Neural cell (in vitro differentiated cells): ENCODE results near the gene DHRS3. TPM values are rescaled to one million over a fixed set of nuclear protein-coding genes. Genes with fewer than 3 reads are reported as not detected.

Source experiments
- H2AFZ ChIP-seq: fragments of 200-600, 300-800 bp; sonication (generic), shearing (Covaris generic); 2 replicates; pipeline ENCODE4 v1.6.0; 2014; ENCODE audit warnings: low read depth, mild to moderate bottlenecking, antibody characterized with exemption, low read length, moderate library complexity
- H3F3A ChIP-seq: fragments of 200-600 bp; shearing (Covaris generic); 2 replicates; pipeline ENCODE4 v1.6.1; 2016; ENCODE audit warnings: mild to moderate bottlenecking, moderate library complexity, mixed read lengths, antibody characterized with exemption, low read length; ENCODE audit not compliant: insufficient read depth, poor library complexity, severe bottlenecking
- H3K27ac ChIP-seq: fragments of 200-600, 300-800 bp; sonication (generic), shearing (Covaris generic); 2 replicates; pipeline ENCODE4 v1.5.1; 2014; ENCODE audit warnings: mild to moderate bottlenecking, low read length, moderate library complexity
- H3K27me3 ChIP-seq: fragments of 300-800, 200-600 bp; sonication (generic), shearing (Covaris generic); 2 replicates; pipeline ENCODE4 v1.6.0; 2014; ENCODE audit warnings: mild to moderate bottlenecking, low read depth, low read length, moderate library complexity; ENCODE audit not compliant: insufficient read depth
- H3K36me3 ChIP-seq: fragments of 300-800, 200-600 bp; sonication (generic), shearing (Covaris generic); 2 replicates; pipeline ENCODE4 v1.5.1; 2014; ENCODE audit warnings: mild to moderate bottlenecking, antibody characterized with exemption, low read length, moderate library complexity; ENCODE audit not compliant: insufficient read depth
- H3K4me2 ChIP-seq: fragments of 300-800, 200-600 bp; sonication (generic), shearing (Covaris generic); 2 replicates; pipeline ENCODE4 v1.6.0; 2014; ENCODE audit warnings: mild to moderate bottlenecking, low read length
- H3K4me3 ChIP-seq: fragments of 300-800, 200-600 bp; sonication (generic), shearing (Covaris generic); 2 replicates; pipeline ENCODE4 v1.5.1; 2014; ENCODE audit warnings: mild to moderate bottlenecking, low read length, moderate library complexity
- H3K79me2 ChIP-seq: fragments of 200-600 bp; shearing (Covaris generic); replicated peaks from 2 replicates; pipeline ENCODE4 v1.6.0; 2014; ENCODE audit warnings: mild to moderate bottlenecking, low read length, moderate library complexity; ENCODE audit not compliant: insufficient read depth
- H3K9ac ChIP-seq: fragments of 300-800, 200-600 bp; sonication (generic), shearing (Covaris generic); 2 replicates; pipeline ENCODE4 v1.6.1; 2016; ENCODE audit warnings: mild to moderate bottlenecking, low read length, mixed read lengths
- H3K9me2 ChIP-seq: fragments of 200-600 bp; shearing (Covaris generic); 2 replicates; pipeline ENCODE4 v1.6.1; 2016; ENCODE audit warnings: mild to moderate bottlenecking, low read length, mixed read lengths; ENCODE audit not compliant: insufficient read depth
- H3K9me3 ChIP-seq: fragments of 200-600, 300-800 bp; sonication (generic), shearing (Covaris generic); 2 replicates; pipeline ENCODE4 v1.6.1; 2016; ENCODE audit warnings: mild to moderate bottlenecking, mixed run types, low read length, moderate library complexity, mixed read lengths
- H4K20me1 ChIP-seq: fragments of 200-600 bp; shearing (Covaris generic); 2 replicates; pipeline ENCODE4 v1.6.1; 2016; ENCODE audit warnings: mild to moderate bottlenecking, mixed run types; ENCODE audit not compliant: insufficient read depth
- EP300 ChIP-seq: fragments of 450-650 bp; conservative IDR thresholded peaks from 2 replicates; pipeline ENCODE4 v1.6.1; 2014; ENCODE audit warnings: antibody characterized with exemption, mild to moderate bottlenecking, moderate library complexity; ENCODE audit not compliant: poor library complexity, severe bottlenecking
- EZH2 ChIP-seq: fragments of 200-600, 300-800 bp; shearing (Covaris generic), sonication (generic); IDR thresholded peaks from 2 replicates; pipeline ENCODE4 v1.6.1; 2014; ENCODE audit warnings: antibody characterized with exemption, low read length, borderline replicate concordance, mild to moderate bottlenecking; ENCODE audit not compliant: insufficient read depth, poor library complexity, severe bottlenecking
- MXI1 ChIP-seq: fragments of 450-650 bp; conservative IDR thresholded peaks from 2 replicates; pipeline ENCODE4 v1.6.1; 2014; ENCODE audit warnings: antibody characterized with exemption, mild to moderate bottlenecking; ENCODE audit not compliant: poor library complexity, severe bottlenecking
- POLR2AphosphoS5 ChIP-seq: IDR thresholded peaks from 2 replicates; pipeline ENCODE4 v1.6.1; 2012
- RAD21 ChIP-seq: fragments of 450-650 bp; conservative IDR thresholded peaks from 2 replicates; pipeline ENCODE4 v1.6.1; 2014; ENCODE audit warnings: antibody characterized with exemption, mild to moderate bottlenecking, moderate library complexity
- SMC3 ChIP-seq: fragments of 450-650 bp; conservative IDR thresholded peaks from 2 replicates; pipeline ENCODE4 v1.6.1; 2014; ENCODE audit warnings: antibody characterized with exemption, mild to moderate bottlenecking, moderate library complexity; ENCODE audit not compliant: poor library complexity
- TAF1 ChIP-seq: IDR thresholded peaks from 2 replicates; pipeline ENCODE4 v1.6.1; 2012; ENCODE audit warnings: low read depth
- polyA plus RNA-seq: library from polyadenylated mRNA; depleted of rRNA; stranded (reverse); fragments of >200 nt; gene quantifications from 2 replicates; pipeline ENCODE4 v1.2.3, GENCODE V29; 2014
- TF ChIP-seq, protein P1 (sequence below): IDR thresholded peaks from 2 replicates; pipeline ENCODE4 v1.6.1; 2012; ENCODE audit warnings: borderline replicate concordance
- TF ChIP-seq, protein P2 (sequence below): fragments of 450-650 bp; IDR thresholded peaks from 2 replicates; pipeline ENCODE4 v1.5.1; 2014; ENCODE audit warnings: antibody characterized with exemption, mild to moderate bottlenecking, moderate library complexity; ENCODE audit not compliant: poor library complexity, severe bottlenecking

The DHRS3 gene
- polyA plus RNA-seq, 1 donor from 2014 or later, result 0.22 TPM

DNA sequence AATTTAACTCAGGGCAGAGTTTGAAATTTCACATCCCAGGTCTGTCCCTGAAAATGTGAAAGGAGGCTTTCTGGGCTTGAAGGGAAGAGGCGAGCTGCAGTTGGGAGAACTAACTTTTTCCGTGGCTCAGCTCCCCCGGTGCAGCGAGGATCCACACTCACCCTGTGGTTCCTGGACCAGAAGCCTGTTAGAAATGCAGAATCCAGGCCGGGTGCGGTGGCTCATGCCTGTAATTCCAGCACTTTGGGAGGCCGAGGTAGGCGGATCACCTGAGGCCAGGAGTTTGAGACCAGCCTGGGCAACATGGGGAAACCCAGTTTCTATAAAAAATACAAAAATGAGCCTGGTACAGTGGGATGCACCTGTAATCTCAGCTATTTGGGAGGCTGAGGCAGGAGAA is 2.9 kb upstream of the DHRS3 start:
- TF ChIP-seq RAD21 (no peak), EZH2 (no peak)
- TF ChIP-seq, protein P1, sequence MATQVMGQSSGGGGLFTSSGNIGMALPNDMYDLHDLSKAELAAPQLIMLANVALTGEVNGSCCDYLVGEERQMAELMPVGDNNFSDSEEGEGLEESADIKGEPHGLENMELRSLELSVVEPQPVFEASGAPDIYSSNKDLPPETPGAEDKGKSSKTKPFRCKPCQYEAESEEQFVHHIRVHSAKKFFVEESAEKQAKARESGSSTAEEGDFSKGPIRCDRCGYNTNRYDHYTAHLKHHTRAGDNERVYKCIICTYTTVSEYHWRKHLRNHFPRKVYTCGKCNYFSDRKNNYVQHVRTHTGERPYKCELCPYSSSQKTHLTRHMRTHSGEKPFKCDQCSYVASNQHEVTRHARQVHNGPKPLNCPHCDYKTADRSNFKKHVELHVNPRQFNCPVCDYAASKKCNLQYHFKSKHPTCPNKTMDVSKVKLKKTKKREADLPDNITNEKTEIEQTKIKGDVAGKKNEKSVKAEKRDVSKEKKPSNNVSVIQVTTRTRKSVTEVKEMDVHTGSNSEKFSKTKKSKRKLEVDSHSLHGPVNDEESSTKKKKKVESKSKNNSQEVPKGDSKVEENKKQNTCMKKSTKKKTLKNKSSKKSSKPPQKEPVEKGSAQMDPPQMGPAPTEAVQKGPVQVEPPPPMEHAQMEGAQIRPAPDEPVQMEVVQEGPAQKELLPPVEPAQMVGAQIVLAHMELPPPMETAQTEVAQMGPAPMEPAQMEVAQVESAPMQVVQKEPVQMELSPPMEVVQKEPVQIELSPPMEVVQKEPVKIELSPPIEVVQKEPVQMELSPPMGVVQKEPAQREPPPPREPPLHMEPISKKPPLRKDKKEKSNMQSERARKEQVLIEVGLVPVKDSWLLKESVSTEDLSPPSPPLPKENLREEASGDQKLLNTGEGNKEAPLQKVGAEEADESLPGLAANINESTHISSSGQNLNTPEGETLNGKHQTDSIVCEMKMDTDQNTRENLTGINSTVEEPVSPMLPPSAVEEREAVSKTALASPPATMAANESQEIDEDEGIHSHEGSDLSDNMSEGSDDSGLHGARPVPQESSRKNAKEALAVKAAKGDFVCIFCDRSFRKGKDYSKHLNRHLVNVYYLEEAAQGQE, result no peak

DNA sequence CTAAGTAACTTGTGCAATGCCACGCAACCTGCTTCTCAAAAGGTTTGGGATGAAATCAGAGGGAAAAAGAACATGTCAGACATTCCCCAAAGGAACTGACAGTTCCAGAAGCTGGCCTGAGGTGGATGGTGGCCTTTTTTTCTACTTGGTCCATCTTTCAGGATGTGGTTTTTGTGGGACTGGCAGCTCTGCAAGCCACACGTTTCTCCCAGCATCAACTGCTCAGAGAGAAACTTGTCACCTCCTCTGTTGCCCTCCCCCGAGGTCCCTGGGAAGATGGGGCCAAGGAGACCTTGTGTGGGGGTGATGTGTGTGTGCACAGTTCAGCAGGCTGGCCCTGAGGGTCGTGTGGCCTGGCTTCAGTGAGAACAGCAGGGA is 2.5 kb upstream of the DHRS3 start:
- no peaks in the 10 kb centered on the region for H3K36me3 ChIP-seq
- H3K27me3 ChIP-seq, result peaks cover 44% of the 10 kb centered on the region
- TF ChIP-seq TAF1 (no peak), EP300 (no peak), SMC3 (no peak), MXI1 (no peak), RAD21 (no peak), EZH2 (no peak), POLR2AphosphoS5 (no peak)
- TF ChIP-seq, protein P2, sequence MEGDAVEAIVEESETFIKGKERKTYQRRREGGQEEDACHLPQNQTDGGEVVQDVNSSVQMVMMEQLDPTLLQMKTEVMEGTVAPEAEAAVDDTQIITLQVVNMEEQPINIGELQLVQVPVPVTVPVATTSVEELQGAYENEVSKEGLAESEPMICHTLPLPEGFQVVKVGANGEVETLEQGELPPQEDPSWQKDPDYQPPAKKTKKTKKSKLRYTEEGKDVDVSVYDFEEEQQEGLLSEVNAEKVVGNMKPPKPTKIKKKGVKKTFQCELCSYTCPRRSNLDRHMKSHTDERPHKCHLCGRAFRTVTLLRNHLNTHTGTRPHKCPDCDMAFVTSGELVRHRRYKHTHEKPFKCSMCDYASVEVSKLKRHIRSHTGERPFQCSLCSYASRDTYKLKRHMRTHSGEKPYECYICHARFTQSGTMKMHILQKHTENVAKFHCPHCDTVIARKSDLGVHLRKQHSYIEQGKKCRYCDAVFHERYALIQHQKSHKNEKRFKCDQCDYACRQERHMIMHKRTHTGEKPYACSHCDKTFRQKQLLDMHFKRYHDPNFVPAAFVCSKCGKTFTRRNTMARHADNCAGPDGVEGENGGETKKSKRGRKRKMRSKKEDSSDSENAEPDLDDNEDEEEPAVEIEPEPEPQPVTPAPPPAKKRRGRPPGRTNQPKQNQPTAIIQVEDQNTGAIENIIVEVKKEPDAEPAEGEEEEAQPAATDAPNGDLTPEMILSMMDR, result no peak
- TF ChIP-seq, protein P1, result no peak
- H3K9me3 ChIP-seq, result no peaks in the 10 kb centered on the region
- H3K4me2 ChIP-seq, result no peak overlapping the region
- H3K79me2 ChIP-seq, result no peaks in the 10 kb centered on the region
- peaks cover 3% of the 10 kb centered on the region for H3F3A ChIP-seq
- no peak overlapping the region for H3K27ac ChIP-seq
- no peak overlapping the region for H2AFZ ChIP-seq
- no peaks in the 10 kb centered on the region for H4K20me1 ChIP-seq
- H3K9ac ChIP-seq, result no peak overlapping the region
- H3K4me3 ChIP-seq, result no peak overlapping the region
- no peaks in the 10 kb centered on the region for H3K9me2 ChIP-seq

More for the DNA sequence above, 2.9 kb upstream of the DHRS3 start:
- Histone ChIP-seq H3K4me3 (no peak overlapping the region), H3K4me2 (no peak overlapping the region), H3K9me3 (no peaks in the 10 kb centered on the region), H3K9me2 (no peaks in the 10 kb centered on the region), H3K27ac (no peak overlapping the region), H2AFZ (no peak overlapping the region), H3K36me3 (no peaks in the 10 kb centered on the region), H3K9ac (no peak overlapping the region), H4K20me1 (no peaks in the 10 kb centered on the region), H3K79me2 (no peaks in the 10 kb centered on the region), H3K27me3 (peaks cover 40% of the 10 kb centered on the region), H3F3A (peaks cover 3% of the 10 kb centered on the region)
